SU-DHL-6 (cell line): Measurements from ENCODE around the gene FRY.

Source experiments
- EZH2phosphoT487 ChIP-seq: fragments of 200-600 bp; sonication (generic), shearing (Covaris generic); conservative IDR thresholded peaks from 2 replicates; pipeline ENCODE4 v1.6.1; 2018; ENCODE audit warnings: mild to moderate bottlenecking, antibody characterized with exemption, low read length, moderate library complexity, mixed read lengths
- TF ChIP-seq, protein P1 (sequence below): fragments of 200-600 bp; sonication (generic); IDR thresholded peaks from one replicate; pipeline ENCODE4 v1.5.1; 2017; ENCODE audit warnings: antibody characterized with exemption, mild to moderate bottlenecking, low read length, moderate library complexity; ENCODE audit not compliant: insufficient read depth, poor library complexity, severe bottlenecking

DNA sequence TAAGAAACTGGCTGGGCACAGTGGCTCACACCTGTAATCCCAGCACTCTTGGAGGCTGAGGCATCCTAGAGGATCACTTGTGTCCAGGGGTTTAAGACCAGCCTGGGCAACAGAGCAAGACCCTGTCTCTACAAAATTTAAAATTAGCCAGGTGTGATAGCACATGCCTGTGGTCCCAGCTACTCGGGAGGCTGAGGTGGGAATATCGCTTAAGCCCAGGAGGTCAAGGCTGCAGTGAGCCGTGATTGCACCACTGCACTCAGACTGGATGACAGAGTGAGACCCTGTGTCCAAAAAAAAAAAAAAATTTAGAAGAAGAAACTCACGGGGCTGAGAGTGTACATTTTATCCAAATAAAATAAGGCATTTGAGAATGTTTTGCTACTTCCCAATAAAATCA, 224.7 kb downstream of the FRY start:
- TF ChIP-seq, protein P1, sequence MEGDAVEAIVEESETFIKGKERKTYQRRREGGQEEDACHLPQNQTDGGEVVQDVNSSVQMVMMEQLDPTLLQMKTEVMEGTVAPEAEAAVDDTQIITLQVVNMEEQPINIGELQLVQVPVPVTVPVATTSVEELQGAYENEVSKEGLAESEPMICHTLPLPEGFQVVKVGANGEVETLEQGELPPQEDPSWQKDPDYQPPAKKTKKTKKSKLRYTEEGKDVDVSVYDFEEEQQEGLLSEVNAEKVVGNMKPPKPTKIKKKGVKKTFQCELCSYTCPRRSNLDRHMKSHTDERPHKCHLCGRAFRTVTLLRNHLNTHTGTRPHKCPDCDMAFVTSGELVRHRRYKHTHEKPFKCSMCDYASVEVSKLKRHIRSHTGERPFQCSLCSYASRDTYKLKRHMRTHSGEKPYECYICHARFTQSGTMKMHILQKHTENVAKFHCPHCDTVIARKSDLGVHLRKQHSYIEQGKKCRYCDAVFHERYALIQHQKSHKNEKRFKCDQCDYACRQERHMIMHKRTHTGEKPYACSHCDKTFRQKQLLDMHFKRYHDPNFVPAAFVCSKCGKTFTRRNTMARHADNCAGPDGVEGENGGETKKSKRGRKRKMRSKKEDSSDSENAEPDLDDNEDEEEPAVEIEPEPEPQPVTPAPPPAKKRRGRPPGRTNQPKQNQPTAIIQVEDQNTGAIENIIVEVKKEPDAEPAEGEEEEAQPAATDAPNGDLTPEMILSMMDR: no peak
- TF ChIP-seq EZH2phosphoT487: no peak
